HTR-8/SVneo (cell line): ENCODE results near the gene MACO1.

Experiments
- DNase-seq: peaks from one replicate; pipeline ENCODE4 v3.0.0; 2011; ENCODE audit warnings: low spot score, mixed read lengths; ENCODE audit not compliant: insufficient read length
- FAIRE-seq: peaks from 2 replicates; lab custom pipeline; 2011; peaks lifted over from hg19 to GRCh38; lab: Jason Lieb, UNC

The MACO1 gene

GRCh38 chr1:25536124-25536523, 105.4 kb downstream of the MACO1 start:
- DNase-seq (no peak), FAIRE-seq (no peak)

- FAIRE-seq = no peak
- no peak for DNase-seq
Measured at GRCh38 chr1:25537153-25537831, 106.6 kb downstream of the MACO1 start.

GRCh38 chr1:25538191-25538767, 107.6 kb downstream of the MACO1 start:
- FAIRE-seq (peak; percentile 68), DNase-seq (no peak)

- no peak for DNase-seq
- FAIRE-seq = no peak
Measured at GRCh38 chr1:25540750-25541342, 110.1 kb downstream of the MACO1 start.

- FAIRE-seq (no peak), DNase-seq (no peak)
Measured at GRCh38 chr1:25541425-25541824, 110.7 kb downstream of the MACO1 start.

GRCh38 chr1:25541889-25542658, 111.4 kb downstream of the MACO1 start:
- no peak for FAIRE-seq
- no peak for DNase-seq

- no peak for FAIRE-seq
Measured at GRCh38 chr1:25543005-25543424, 112.3 kb downstream of the MACO1 start.

GRCh38 chr1:25543425-25544242, 112.9 kb downstream of the MACO1 start, which contains the start of gene LDLRAP1:
Gene LDLRAP1 (plus strand): TSS chr1:25543606. CDS start chr1:25543699, 93 bp downstream.
- peak; percentile 71 for DNase-seq
- no peak for FAIRE-seq

More at GRCh38 chr1:25543005-25543424, 112.3 kb downstream of the MACO1 start:
- no peak for DNase-seq

- DNase-seq = no peak
- no peak for FAIRE-seq
Measured at GRCh38 chr1:25544243-25544764, 113.6 kb downstream of the MACO1 start.

- DNase-seq (peak; percentile 50), FAIRE-seq (peak; percentile 26)
Measured at GRCh38 chr1:25544819-25545218, 114.1 kb downstream of the MACO1 start.

GRCh38 chr1:25545767-25546166, 115.1 kb downstream of the MACO1 start:
- FAIRE-seq (no peak), DNase-seq (no peak)

- no peak for FAIRE-seq
- no peak for DNase-seq
Measured at GRCh38 chr1:25546193-25546592, 115.5 kb downstream of the MACO1 start.

GRCh38 chr1:25548601-25549000, 117.9 kb downstream of the MACO1 start:
- DNase-seq = no peak

GRCh38 chr1:25549273-25550154, 118.8 kb downstream of the MACO1 start:
- FAIRE-seq = no peak
- DNase-seq = peak; percentile 54

More at GRCh38 chr1:25548601-25549000, 117.9 kb downstream of the MACO1 start:
- FAIRE-seq = no peak
